Measurements from ENCODE around the gene CBY2.
A peak's percentile ranks its signal among the peaks of the same experiment; 100 is the strongest.

The CBY2 gene

DNA sequence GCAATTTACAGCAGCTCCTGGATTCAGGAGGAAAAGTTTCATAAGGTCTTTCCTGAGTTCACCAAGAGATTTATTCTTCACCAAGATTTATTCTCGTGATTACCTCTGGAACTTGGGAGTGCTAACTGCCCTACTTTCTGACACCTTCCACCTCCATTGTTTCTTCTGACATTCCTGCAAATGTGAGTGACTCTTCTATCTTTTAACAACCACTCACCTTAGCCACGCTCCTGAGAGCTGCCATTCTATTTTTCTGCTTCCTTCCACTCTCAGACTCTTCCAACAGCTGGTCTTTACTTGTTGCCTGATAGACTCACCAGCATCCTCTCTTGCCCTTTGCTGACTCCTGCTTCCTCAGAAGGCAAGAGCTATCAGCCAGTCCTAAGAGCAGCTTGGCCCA, 11.5 kb upstream of the CBY2 start:
- H3K4me3 ChIP-seq (ENCODE audit: severe bottlenecking) = no peak overlapping the region
- no peaks in the 10 kb centered on the region for H3K36me3 ChIP-seq (ENCODE audit: low read depth)
- no peak overlapping the region for H3K27ac ChIP-seq (ENCODE audit: poor library complexity, severe bottlenecking)
- DNase-seq (ENCODE audit: low spot score) (no peak), ATAC-seq (ENCODE audit: low read depth) (no peak)
- TF ChIP-seq, protein P1, sequence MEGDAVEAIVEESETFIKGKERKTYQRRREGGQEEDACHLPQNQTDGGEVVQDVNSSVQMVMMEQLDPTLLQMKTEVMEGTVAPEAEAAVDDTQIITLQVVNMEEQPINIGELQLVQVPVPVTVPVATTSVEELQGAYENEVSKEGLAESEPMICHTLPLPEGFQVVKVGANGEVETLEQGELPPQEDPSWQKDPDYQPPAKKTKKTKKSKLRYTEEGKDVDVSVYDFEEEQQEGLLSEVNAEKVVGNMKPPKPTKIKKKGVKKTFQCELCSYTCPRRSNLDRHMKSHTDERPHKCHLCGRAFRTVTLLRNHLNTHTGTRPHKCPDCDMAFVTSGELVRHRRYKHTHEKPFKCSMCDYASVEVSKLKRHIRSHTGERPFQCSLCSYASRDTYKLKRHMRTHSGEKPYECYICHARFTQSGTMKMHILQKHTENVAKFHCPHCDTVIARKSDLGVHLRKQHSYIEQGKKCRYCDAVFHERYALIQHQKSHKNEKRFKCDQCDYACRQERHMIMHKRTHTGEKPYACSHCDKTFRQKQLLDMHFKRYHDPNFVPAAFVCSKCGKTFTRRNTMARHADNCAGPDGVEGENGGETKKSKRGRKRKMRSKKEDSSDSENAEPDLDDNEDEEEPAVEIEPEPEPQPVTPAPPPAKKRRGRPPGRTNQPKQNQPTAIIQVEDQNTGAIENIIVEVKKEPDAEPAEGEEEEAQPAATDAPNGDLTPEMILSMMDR (IDR thresholded peaks at IDR 0.05; ENCODE audit: poor library complexity, severe bottlenecking) = no peak
- H3K27me3 ChIP-seq (ENCODE audit: insufficient read depth, poor library complexity, severe bottlenecking) = no peaks in the 10 kb centered on the region
- H3K9me3 ChIP-seq (ENCODE audit: severe bottlenecking) = no peaks in the 10 kb centered on the region
- no peaks in the 10 kb centered on the region for H3K4me1 ChIP-seq (ENCODE audit: insufficient read depth, poor library complexity, severe bottlenecking)

DNA sequence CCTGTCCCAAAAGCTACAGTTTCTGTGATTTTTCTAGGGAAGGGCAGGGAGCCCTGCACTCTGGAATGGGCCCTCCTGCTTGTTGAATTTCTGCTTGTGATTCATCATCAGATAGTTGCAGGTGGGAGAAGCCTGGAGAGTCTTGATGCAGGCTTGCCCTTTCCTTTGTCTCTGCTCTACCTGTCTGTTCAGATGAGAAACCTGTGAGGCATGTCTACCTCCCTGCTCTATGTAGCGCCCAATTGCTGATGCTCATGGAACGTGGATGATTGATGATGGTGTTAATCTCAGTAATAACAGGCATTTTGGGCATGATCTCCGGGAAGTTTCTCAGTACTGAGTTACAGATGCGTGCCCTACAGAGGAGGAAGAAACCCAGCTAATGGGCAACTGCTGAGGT, 10.9 kb upstream of the CBY2 start:
- H3K4me1 ChIP-seq (ENCODE audit: insufficient read depth, poor library complexity, severe bottlenecking) = no peaks in the 10 kb centered on the region
- peak; percentile 49; the same call in 2 of the 3 replicates for ATAC-seq (ENCODE audit: low read depth)
- TF ChIP-seq, protein P1 (IDR thresholded peaks at IDR 0.05; ENCODE audit: poor library complexity, severe bottlenecking) = no peak
- H3K36me3 ChIP-seq (ENCODE audit: low read depth) = no peaks in the 10 kb centered on the region
- DNase-seq (ENCODE audit: low spot score) = no peak
- H3K9me3 ChIP-seq (ENCODE audit: severe bottlenecking) = no peaks in the 10 kb centered on the region
- H3K27ac ChIP-seq (ENCODE audit: poor library complexity, severe bottlenecking) = no peak overlapping the region
- no peak overlapping the region for H3K4me3 ChIP-seq (ENCODE audit: severe bottlenecking)
- H3K27me3 ChIP-seq (ENCODE audit: insufficient read depth, poor library complexity, severe bottlenecking) = no peaks in the 10 kb centered on the region

DNA sequence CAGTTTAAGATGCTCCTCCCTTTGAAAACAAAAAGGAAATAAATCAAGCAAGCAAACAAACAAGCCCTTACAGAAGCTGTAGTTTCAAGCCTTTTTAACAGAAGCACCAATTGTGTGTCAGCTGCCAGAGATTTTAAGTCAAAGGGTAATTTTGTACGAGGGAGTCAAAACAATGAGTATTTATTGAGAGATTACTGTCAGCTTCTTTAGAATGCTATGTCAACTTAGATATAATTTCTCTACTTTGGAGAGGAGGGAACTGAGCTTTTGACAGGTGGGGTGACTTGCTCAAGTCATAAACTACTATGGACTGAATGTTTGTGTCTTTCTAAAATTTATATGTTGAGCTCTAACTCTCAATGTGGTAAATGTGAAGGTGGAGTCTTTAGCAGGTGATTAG, 10.5 kb upstream of the CBY2 start:
- H3K36me3 ChIP-seq (ENCODE audit: low read depth) = no peaks in the 10 kb centered on the region
- no peaks in the 10 kb centered on the region for H3K9me3 ChIP-seq (ENCODE audit: severe bottlenecking)
- ATAC-seq (ENCODE audit: low read depth) (no peak), DNase-seq (ENCODE audit: low spot score) (no peak)
- H3K4me1 ChIP-seq (ENCODE audit: insufficient read depth, poor library complexity, severe bottlenecking) = peaks cover 3% of the 10 kb centered on the region
- no peak overlapping the region for H3K4me3 ChIP-seq (ENCODE audit: severe bottlenecking)
- no peaks in the 10 kb centered on the region for H3K27me3 ChIP-seq (ENCODE audit: insufficient read depth, poor library complexity, severe bottlenecking)
- TF ChIP-seq, protein P1 (IDR thresholded peaks at IDR 0.05; ENCODE audit: poor library complexity, severe bottlenecking) = no peak
- H3K27ac ChIP-seq (ENCODE audit: poor library complexity, severe bottlenecking) = no peak overlapping the region

DNA sequence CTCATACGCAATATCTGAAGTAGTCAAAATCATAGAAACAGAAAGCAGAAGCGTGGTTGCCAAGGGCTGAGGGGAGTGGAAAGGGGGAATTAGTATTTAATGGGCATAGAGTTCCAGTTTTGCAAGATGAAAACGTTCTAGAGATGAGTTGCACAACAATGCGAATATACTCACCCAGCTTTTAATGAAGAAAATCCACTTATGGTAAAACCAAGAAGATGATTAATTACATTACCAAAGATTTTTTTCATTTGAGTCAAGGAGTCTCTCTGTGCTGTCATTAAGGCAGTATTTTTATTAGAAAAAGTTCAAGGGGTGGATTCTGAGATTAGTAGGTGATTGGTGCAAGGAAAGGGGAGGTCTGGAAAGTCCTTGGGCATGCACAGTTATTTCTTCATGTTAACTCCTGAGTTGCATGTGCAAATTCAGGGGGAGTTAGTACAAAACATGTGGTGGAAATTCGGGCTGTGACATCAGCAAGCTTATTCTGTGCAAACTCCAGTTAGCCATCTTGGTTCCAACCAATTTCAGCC, 6.9 kb upstream of the CBY2 start:
- Histone ChIP-seq H3K4me3 (ENCODE audit: severe bottlenecking) (no peak overlapping the region), H3K27me3 (ENCODE audit: insufficient read depth, poor library complexity, severe bottlenecking) (no peaks in the 10 kb centered on the region), H3K36me3 (ENCODE audit: low read depth) (no peaks in the 10 kb centered on the region), H3K4me1 (ENCODE audit: insufficient read depth, poor library complexity, severe bottlenecking) (peaks cover 4% of the 10 kb centered on the region), H3K9me3 (ENCODE audit: severe bottlenecking) (no peaks in the 10 kb centered on the region), H3K27ac (ENCODE audit: poor library complexity, severe bottlenecking) (no peak overlapping the region)
- DNase-seq (ENCODE audit: low spot score) = no peak
- ATAC-seq (ENCODE audit: low read depth) = 0 out of 3 replicates have a peak, but pooled peaks have one; percentile 38
- TF ChIP-seq, protein P1 (IDR thresholded peaks at IDR 0.05; ENCODE audit: poor library complexity, severe bottlenecking) = no peak

DNA sequence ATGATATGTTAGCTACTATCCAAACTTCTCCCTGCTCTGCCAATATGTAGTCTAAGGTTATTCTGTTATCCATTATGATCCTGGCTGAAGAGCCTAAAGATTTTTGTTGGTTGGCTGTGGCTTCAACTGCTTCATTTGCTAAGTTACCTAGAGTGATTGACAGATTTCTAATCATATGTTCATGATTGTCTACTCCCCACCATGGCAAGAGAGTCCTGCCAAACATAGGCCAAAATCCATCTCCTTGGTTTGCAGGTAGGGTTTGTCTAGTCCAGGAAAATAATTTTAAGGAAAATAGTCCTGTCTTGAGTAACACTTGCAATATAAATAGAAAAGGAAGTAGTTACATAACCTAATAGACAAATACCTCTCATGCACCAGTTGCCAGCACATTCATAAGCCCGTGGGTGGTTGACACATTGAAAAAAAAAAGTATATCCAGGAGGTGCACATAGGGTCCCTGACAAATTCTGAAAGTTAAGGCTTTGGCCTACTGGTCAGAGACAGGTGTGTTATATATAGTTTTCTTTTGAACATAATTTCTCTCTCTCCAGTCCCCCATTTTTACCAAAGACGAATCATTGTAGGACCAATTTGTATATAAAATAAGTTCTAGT, 5.4 kb upstream of the CBY2 start:
- Histone ChIP-seq H3K9me3 (ENCODE audit: severe bottlenecking) (no peaks in the 10 kb centered on the region), H3K27me3 (ENCODE audit: insufficient read depth, poor library complexity, severe bottlenecking) (no peaks in the 10 kb centered on the region), H3K4me1 (ENCODE audit: insufficient read depth, poor library complexity, severe bottlenecking) (peaks cover 4% of the 10 kb centered on the region), H3K4me3 (ENCODE audit: severe bottlenecking) (no peak overlapping the region), H3K36me3 (ENCODE audit: low read depth) (no peaks in the 10 kb centered on the region), H3K27ac (ENCODE audit: poor library complexity, severe bottlenecking) (no peak overlapping the region)
- DNase-seq (ENCODE audit: low spot score) (no peak), ATAC-seq (ENCODE audit: low read depth) (peak; percentile 54; the same call in 2 of the 3 replicates)
- TF ChIP-seq, protein P1 (IDR thresholded peaks at IDR 0.05; ENCODE audit: poor library complexity, severe bottlenecking) = no peak
